ENCODE data around the gene GMEB2.

DNA sequence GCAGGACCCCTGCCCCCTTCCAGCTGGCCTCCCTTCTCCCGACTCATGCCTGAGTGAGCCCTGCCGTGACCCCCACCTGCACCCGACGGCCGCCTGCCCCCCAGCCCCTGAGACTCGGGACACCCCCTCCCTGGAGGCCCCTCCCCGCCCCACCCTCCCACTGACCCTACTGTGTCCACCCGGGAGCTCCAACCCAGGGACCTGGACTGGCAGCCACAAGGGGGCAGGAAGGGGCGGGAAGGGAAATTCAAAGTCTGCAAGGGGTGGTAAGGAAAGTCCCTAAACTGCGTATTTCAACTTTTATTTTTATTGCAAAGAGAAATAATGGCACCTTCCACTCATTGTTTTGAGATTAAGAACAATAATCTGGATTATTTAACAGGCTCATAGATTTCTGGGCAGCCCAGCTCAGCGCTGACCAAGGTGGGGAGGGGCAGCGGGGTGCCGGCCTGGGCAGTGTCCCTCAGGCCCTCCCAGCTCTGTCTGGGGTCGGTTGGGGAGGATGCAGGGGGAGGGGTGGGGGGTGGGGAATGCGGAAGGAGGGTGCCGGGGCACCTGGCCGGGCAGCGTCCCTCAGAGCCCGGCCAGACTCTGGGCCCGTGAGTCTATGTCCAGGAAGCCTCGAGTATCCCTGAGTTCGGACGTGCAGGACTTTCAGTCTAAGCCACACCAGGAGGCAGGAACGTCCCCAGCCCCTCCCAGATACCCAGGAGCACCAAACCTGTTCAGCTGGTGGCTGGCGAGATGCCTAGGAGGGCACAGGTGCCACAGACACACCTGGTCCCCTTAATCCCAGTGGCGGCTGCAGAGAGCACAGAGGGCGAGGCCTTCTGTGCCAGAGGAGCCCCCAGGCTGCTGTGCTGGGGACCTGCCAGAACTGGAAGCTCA, 88.5 kb downstream of the GMEB2 start:
- TF ChIP-seq, protein P1, sequence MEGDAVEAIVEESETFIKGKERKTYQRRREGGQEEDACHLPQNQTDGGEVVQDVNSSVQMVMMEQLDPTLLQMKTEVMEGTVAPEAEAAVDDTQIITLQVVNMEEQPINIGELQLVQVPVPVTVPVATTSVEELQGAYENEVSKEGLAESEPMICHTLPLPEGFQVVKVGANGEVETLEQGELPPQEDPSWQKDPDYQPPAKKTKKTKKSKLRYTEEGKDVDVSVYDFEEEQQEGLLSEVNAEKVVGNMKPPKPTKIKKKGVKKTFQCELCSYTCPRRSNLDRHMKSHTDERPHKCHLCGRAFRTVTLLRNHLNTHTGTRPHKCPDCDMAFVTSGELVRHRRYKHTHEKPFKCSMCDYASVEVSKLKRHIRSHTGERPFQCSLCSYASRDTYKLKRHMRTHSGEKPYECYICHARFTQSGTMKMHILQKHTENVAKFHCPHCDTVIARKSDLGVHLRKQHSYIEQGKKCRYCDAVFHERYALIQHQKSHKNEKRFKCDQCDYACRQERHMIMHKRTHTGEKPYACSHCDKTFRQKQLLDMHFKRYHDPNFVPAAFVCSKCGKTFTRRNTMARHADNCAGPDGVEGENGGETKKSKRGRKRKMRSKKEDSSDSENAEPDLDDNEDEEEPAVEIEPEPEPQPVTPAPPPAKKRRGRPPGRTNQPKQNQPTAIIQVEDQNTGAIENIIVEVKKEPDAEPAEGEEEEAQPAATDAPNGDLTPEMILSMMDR (conservative IDR thresholded peaks at IDR 0.05 in 1 of 2, IDR thresholded peaks at IDR 0.05 in 1 of 2; ENCODE audit: low read depth in 1 of 2, low read length in 2 of 2): peak in 1 of 2 donors; percentile 15
- no peak for TF ChIP-seq EZH2 (IDR thresholded peaks at IDR 0.05; ENCODE audit: low read length, missing control alignments)
